Medulla oblongata (tissue), 1 donor: ENCODE data around the gene ARFGEF2.
A peak's percentile ranks its signal among the peaks of the same experiment; 100 is the strongest.
"Not testable (repeated sequence)": the region's sequence is repeated elsewhere in the genome, so short reads cannot be mapped to it uniquely, and the experiment has no call there.

ENCODE experiments used
- DNase-seq: peaks from one replicate; pipeline ENCODE4 v3.0.0-alpha.2; 2015; ENCODE audit errors: extremely low spot score

Gene ARFGEF2

GRCh38 chr20:48951646-48952045, 30.1 kb downstream of the ARFGEF2 start:
- no peak for DNase-seq

DNA sequence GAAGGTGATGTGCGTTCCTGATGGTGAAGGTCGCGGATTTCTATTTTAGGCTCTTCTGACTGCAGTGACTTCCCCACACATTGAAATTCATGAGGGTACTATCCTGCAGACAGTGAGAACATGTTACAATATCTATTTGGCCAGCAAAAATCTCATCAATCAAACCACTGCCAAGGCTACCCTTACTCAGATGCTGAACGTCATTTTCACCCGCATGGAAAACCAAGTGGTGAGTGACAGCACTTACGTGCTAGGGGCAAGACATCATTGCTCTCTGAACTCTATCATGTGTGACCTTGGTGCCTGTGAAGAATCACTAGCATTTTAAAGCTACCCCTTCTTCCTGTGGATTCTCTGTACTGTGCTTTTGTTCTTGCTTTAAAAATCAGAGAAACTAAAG, 31.1 kb downstream of the ARFGEF2 start:
- no peak for DNase-seq

DNA sequence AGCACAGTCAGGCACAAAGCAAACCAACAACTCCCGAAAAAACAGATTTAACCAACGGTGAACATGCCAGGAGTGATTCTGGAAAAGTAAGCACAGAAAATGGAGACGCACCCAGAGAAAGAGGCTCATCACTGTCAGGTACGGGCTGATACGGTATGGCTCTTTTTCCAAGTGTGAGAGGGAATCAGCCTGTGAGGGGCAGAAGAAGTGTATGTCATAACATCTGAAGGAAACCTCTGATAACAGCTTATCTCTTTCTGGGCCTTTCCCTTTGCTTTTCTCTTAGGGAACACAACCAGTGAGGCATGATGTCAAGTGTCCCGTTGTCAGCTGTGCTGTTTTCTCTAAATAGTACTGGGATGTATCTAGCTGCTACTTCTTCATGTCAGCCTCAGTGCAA, 32.1 kb downstream of the ARFGEF2 start:
- DNase-seq, result no peak

GRCh38 chr20:48956052-48956451, 34.5 kb downstream of the ARFGEF2 start:
- no peak for DNase-seq

DNA sequence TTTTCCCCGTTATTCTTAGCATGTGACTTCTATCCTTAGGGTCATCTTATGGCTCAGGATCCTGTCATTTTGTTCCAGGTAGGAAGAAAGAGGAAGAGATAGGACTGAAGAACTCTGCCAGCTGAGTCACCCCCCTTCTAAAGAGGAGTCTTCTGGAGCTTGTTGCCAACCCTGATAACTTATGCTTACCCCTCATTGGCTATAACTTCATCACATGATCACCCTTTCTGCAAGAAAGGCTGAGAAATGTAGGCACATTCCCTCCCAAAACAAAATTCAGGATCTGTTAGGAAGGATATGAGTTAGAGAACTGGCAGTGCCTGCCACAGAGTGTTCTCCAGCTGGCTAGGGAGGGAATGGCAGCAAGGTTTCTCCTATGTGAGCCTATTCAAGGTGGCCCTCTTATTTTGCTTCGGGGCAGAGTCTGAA, 35.6 kb downstream of the ARFGEF2 start:
- DNase-seq, result no peak

DNA sequence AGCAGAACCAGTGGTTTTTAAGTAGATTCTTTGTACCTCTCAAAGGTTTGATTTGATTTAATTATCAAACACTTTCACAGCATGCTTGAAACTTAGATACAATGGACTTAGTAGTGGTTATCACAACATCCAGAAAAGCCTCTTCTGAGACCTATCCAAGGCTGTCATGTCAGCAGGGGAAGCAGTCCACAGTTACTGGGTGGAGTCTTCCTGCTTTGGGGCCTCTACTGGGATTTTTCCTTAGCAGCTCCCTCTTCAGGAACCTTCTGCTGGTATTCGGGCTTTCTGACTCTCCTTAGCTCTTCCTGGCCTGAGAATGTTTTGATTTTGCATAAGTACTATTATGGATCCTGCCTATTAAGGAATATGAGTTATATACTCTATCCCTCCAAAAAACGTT, 36.0 kb downstream of the ARFGEF2 start:
- DNase-seq, result no peak

- no peak for DNase-seq
Measured at GRCh38 chr20:48958743-48959142, 37.2 kb downstream of the ARFGEF2 start.

GRCh38 chr20:48959899-48960550, 38.5 kb downstream of the ARFGEF2 start:
- DNase-seq, result no peak

- no peak for DNase-seq
Measured at GRCh38 chr20:48962421-48962820, 40.9 kb downstream of the ARFGEF2 start.

- peak; percentile 49 for DNase-seq
Measured at GRCh38 chr20:48962976-48963771, 41.7 kb downstream of the ARFGEF2 start.

DNA sequence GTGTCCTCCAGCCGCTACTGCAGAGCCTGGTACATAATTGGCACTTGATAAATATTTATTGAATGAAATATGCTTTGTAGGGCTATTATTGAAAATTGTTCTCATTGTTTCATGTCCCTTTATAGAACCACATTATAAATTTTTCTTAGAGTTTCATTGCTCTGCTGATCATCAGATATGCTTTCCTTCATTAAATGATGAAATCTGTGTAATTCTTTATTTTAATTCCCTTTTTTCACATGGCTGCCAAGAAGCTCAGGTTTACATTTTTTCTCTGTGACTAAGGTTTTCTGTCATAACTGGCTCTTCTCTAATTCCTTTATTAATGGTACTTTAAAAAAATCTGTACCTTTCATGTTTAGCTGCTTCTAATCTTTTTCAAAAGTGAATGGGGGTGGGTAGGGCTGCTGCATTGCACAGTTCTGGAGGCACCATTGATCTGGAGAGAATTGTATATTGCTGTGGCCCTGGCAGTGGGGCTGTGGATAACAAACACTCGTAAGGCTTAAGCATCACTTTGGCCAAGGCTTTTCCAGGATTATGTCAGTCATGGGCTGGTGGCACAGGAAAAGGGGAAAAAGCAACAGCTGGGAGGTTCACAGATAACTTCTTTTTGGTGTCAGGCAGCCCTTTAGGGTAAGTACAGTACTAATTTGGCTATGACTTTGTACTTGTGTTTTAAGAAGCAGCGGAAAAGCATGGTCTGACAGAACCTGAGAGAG, 43.8 kb downstream of the ARFGEF2 start:
- no peak for DNase-seq

- DNase-seq, result no peak
Measured at GRCh38 chr20:48970681-48971365, 49.3 kb downstream of the ARFGEF2 start.

- no peak for DNase-seq
Measured at GRCh38 chr20:48971956-48972355, 50.4 kb downstream of the ARFGEF2 start.

- no peak for DNase-seq
Measured at GRCh38 chr20:48972816-48973215, 51.3 kb downstream of the ARFGEF2 start.

GRCh38 chr20:48975955-48976354, 54.4 kb downstream of the ARFGEF2 start:
- no peak for DNase-seq

- not testable (repeated sequence) for DNase-seq
Measured at GRCh38 chr20:48979980-48980379, 58.5 kb downstream of the ARFGEF2 start.

- DNase-seq, result no peak
Measured at GRCh38 chr20:48983423-48984400, 62.2 kb downstream of the ARFGEF2 start.

DNA sequence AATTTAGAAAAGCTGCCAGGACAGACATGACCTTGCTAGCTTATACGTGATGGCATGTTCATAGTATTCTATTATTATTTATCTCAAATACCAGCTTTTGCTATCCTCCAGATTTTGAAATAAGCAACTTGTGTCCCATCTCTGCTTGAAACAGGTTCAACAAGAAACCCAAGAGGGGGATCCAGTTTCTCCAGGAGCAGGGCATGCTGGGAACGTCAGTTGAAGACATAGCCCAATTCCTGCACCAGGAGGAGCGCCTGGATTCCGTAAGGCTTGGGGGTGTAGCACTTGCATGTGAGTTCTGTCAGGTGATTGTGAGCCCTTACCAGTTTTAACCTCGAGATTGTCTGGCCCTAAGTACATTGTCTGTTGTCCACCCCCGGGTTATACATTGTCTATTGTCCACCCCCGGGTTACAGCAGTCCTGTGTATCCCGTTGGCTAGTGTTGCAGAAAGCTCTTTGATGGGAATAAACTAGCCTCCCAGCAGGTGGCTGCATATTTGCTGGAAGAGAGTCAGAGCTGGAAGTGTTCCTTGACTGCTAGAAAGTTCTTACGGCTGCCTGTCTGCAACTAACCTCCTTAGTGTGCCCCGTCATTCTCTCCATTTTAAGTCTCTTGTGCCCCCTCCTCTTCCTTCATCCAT, 63.2 kb downstream of the ARFGEF2 start:
- peak; percentile 25 for DNase-seq

GRCh38 chr20:48986899-48987298, 65.4 kb downstream of the ARFGEF2 start:
- DNase-seq, result peak; percentile 41

- no peak for DNase-seq
Measured at GRCh38 chr20:48990467-48990866, 69.0 kb downstream of the ARFGEF2 start.
